ENCODE measurements around the gene TMEM272. TPM values are rescaled to one million over a fixed set of nuclear protein-coding genes. Genes with fewer than 3 reads are reported as not detected.

The TMEM272 gene
- total RNA-seq, 2 donors from 2014 or later, result not detected

DNA sequence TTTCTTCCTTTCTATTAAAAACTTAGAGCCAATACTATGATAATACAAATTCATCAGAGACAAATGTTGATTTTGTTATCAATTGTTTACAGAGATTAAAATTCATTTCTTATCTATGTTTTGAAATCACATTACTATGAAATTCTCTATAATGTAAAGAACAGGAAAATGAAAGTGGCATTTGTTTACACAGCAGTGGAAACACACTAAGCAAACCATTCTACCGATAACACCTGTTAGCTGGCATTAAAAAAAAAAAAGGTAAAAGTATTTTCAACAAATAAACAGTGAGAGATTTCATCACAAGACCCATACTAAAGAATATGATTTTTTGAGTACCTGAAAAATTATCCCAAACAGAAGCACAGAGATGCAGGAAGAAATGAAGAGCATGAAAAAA is 12.0 kb upstream of the TMEM272 start:
- Histone ChIP-seq H3K9me3 (no peaks in the 10 kb centered on the region), H3K27ac (no peak overlapping the region), H3K4me3 (no peak overlapping the region), H3K27me3 (no peaks in the 10 kb centered on the region), H3K4me1 (peaks cover 8% of the 10 kb centered on the region), H3K36me3 (replicated peaks in 1 of 2; ENCODE audit: insufficient read depth in 1 of 2, low read depth in 2 of 2) (no peaks in the 10 kb centered on the region)
- TF ChIP-seq, protein P1, sequence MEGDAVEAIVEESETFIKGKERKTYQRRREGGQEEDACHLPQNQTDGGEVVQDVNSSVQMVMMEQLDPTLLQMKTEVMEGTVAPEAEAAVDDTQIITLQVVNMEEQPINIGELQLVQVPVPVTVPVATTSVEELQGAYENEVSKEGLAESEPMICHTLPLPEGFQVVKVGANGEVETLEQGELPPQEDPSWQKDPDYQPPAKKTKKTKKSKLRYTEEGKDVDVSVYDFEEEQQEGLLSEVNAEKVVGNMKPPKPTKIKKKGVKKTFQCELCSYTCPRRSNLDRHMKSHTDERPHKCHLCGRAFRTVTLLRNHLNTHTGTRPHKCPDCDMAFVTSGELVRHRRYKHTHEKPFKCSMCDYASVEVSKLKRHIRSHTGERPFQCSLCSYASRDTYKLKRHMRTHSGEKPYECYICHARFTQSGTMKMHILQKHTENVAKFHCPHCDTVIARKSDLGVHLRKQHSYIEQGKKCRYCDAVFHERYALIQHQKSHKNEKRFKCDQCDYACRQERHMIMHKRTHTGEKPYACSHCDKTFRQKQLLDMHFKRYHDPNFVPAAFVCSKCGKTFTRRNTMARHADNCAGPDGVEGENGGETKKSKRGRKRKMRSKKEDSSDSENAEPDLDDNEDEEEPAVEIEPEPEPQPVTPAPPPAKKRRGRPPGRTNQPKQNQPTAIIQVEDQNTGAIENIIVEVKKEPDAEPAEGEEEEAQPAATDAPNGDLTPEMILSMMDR (IDR thresholded peaks at IDR 0.05), result no peak
- no peak for TF ChIP-seq POLR2A (IDR thresholded peaks at IDR 0.05)
- ATAC-seq, result no peak
- DNase-seq, result no peak
- WGBS, 2 donors, result 14 to 24% methylated on average over 1 of the region's 1 CpG
- intact Hi-C loops (cut with DNase I), result no loop called here

DNA sequence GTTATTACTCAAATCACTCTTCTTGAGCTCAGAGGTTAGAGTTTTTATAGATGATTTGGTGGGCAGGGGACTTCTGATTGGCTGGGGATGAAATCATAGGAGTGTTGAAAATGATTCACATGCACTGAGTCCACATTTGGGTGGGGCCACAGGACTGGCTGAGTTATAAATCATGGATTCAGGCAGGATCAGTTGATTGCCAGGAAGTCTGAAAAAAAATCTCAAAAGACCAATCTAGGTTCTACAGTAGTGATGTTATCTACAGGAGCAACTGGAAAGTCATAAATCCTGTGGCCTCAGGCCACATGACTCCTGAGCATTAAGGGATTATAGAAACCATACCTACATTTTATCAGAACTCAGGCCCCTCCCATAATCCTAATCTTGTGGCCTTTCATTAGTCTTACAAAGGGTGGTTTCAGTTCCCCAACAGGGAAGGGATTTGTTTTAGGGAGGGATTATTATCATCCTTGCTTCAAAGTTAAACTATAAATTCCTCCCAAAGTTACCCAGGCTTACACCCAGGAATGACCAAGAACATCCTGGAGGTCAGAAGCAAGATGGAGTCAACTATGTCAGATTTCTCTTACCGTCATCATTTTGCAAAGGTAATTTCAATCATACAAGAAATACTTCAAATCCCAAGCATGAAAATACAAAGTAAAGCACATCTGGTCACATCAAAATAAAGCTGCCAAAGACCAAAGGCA is 11.2 kb upstream of the TMEM272 start:
- Histone ChIP-seq H3K36me3 (replicated peaks in 1 of 2; ENCODE audit: insufficient read depth in 1 of 2, low read depth in 2 of 2) (no peaks in the 10 kb centered on the region), H3K27ac (no peak overlapping the region), H3K9me3 (no peaks in the 10 kb centered on the region), H3K27me3 (no peaks in the 10 kb centered on the region), H3K4me3 (no peak overlapping the region), H3K4me1 (peaks cover 8% of the 10 kb centered on the region)
- no peak for TF ChIP-seq POLR2A (IDR thresholded peaks at IDR 0.05)
- TF ChIP-seq, protein P1 (IDR thresholded peaks at IDR 0.05), result no peak
- ATAC-seq (no peak), DNase-seq (no peak)
- 89 to 97% methylated on average over 1 of the region's 1 CpG for WGBS, 2 donors
- intact Hi-C loops (cut with DNase I), result no loop called here

GRCh38 chr13:51849145-51850101 is 4.4 kb upstream of the TMEM272 start:
- 55 to 58% methylated on average over 16 to 21 of the region's 21 CpGs for WGBS, 2 donors
- H3K27ac ChIP-seq, result no peak overlapping the region
- H3K4me3 ChIP-seq, result no peak overlapping the region
- DNase-seq (peak in 2 of 4 donors; percentile 21 to 30), ATAC-seq (no peak)
- TF ChIP-seq, protein P1 (IDR thresholded peaks at IDR 0.05), result peak in 6 of 7 experiments; percentile 14 to 33 (median 31)
- no peak for TF ChIP-seq POLR2A (IDR thresholded peaks at IDR 0.05)
- peaks cover 10% of the 10 kb centered on the region for H3K4me1 ChIP-seq
- H3K27me3 ChIP-seq, result no peaks in the 10 kb centered on the region
- intact Hi-C loops (cut with DNase I), result loop anchor here (10.0 kb wide), 1 partner anchor 275 kb away; the partner anchor contains the start of gene NEK5
- no peaks in the 10 kb centered on the region for H3K9me3 ChIP-seq
- no peaks in the 10 kb centered on the region for H3K36me3 ChIP-seq (replicated peaks in 1 of 2; ENCODE audit: insufficient read depth in 1 of 2, low read depth in 2 of 2)

GRCh38 chr13:51848674-51849073 is 3.7 kb upstream of the TMEM272 start:
- Histone ChIP-seq H3K27ac (no peak overlapping the region), H3K27me3 (no peaks in the 10 kb centered on the region), H3K4me3 (no peak overlapping the region), H3K9me3 (no peaks in the 10 kb centered on the region), H3K36me3 (replicated peaks in 1 of 2; ENCODE audit: insufficient read depth in 1 of 2, low read depth in 2 of 2) (no peaks in the 10 kb centered on the region), H3K4me1 (peaks cover 10% of the 10 kb centered on the region)
- ATAC-seq (no peak), DNase-seq (no peak)
- intact Hi-C loops (cut with DNase I), result loop anchor here (10.0 kb wide), 1 partner anchor 276 kb away; the partner anchor contains the start of gene NEK5
- TF ChIP-seq, protein P1 (IDR thresholded peaks at IDR 0.05), result no peak
- TF ChIP-seq POLR2A (IDR thresholded peaks at IDR 0.05), result no peak
- 39 to 51% methylated on average over 4 of the region's 4 CpGs for WGBS, 2 donors
